Gastrocnemius medialis (tissue), 4 donors: ENCODE data around the gene KIRREL3. TPM values are rescaled to one million over a fixed set of nuclear protein-coding genes. Genes with fewer than 3 reads are reported as not detected.

Experiments
- ATAC-seq, 2 donors: fragments of 150-250 bp; one replicate each; pipeline ENCODE4 v1.9.1; 2016
- DNase-seq, 2 donors: peaks; one replicate each; pipeline ENCODE4 v3.0.0-alpha.2; 2019
- H3K27ac ChIP-seq, 4 donors: fragments of 200-600 bp; sonication (generic); 1 replicate in 1 of 4; 2 replicates in 3 of 4; pipeline ENCODE4 v1.5.1; 2016 to 2018; ENCODE audit warnings: mild to moderate bottlenecking in 2 of 4, moderate library complexity in 1 of 4
- H3K27me3 ChIP-seq, 3 donors: fragments of 200-600 bp; sonication (generic) in 2 of 3; 1 replicate in 1 of 3; 2 replicates in 2 of 3; pipeline versions ENCODE4 v1.5.1 to v1.6.0; 2016 to 2019; ENCODE audit warnings: mild to moderate bottlenecking in 1 of 3, moderate library complexity in 1 of 3
- H3K36me3 ChIP-seq, 2 donors: fragments of 200-600 bp; sonication (generic) in 1 of 2; one replicate each; pipeline ENCODE4 v1.5.1; 2017 to 2018
- H3K4me1 ChIP-seq, 2 donors: fragments of 200-600 bp; sonication (generic) in 1 of 2; one replicate each; pipeline ENCODE4 v1.5.1; 2016 to 2017; ENCODE audit warnings: mild to moderate bottlenecking in 2 of 2
- H3K4me3 ChIP-seq, 4 donors: fragments of 200-600 bp; sonication (generic) in 3 of 4; 1 replicate in 1 of 4; 2 replicates in 3 of 4; pipeline ENCODE4 v1.5.1; 2016 to 2019; ENCODE audit warnings: mild to moderate bottlenecking in 2 of 4
- H3K9me3 ChIP-seq, 3 donors: fragments of 200-600 bp; sonication (generic) in 2 of 3; 1 replicate in 1 of 3; 2 replicates in 2 of 3; pipeline ENCODE4 v1.5.1; 2016 to 2019
- POLR2A ChIP-seq, 2 donors: fragments of 450-650 bp; IDR thresholded peaks; one replicate each; pipeline ENCODE4 v1.6.1; 2017; ENCODE audit warnings: antibody characterized with exemption in 2 of 2, mild to moderate bottlenecking in 2 of 2, moderate library complexity in 2 of 2
- in situ Hi-C, 4 donors: fragments of 200-750 bp; cut with MboI; loops; one replicate each; pipeline versions ENCODE4 v1.15.0 to v1.8.0; 2017; ENCODE audit warnings: low sequenced_read_pairs in 4 of 4
- intact Hi-C: fragments of 100-400 bp; cut with DNase I; formaldehyde crosslinking; loops from one replicate; pipeline ENCODE4 v1.15.1; 2023; ENCODE audit warnings: low total_unique reads
- total RNA-seq, 4 donors: library from RNA; depleted of rRNA; stranded (reverse); fragments of >200 nt; gene quantifications; one replicate each; pipeline versions ENCODE4 v1.1.0 to v1.2.3, GENCODE V29; 2016
- TF ChIP-seq, protein P1 (sequence below), 5 experiments: fragments of 450-650 bp in 3 of 5; fragments of 200-600 bp in 2 of 5; sonication (generic) in 2 of 5; IDR thresholded peaks in 4 of 5; conservative IDR thresholded peaks in 1 of 5; 1 replicate in 4 of 5; 2 replicates in 1 of 5; pipeline ENCODE4 v1.5.1; 2016 to 2019; ENCODE audit warnings: antibody characterized with exemption in 5 of 5, mild to moderate bottlenecking in 3 of 5, moderate library complexity in 3 of 5

Gene KIRREL3
- total RNA-seq, 4 donors from 2014 or later: 0.10 TPM; not detected in 3

DNA sequence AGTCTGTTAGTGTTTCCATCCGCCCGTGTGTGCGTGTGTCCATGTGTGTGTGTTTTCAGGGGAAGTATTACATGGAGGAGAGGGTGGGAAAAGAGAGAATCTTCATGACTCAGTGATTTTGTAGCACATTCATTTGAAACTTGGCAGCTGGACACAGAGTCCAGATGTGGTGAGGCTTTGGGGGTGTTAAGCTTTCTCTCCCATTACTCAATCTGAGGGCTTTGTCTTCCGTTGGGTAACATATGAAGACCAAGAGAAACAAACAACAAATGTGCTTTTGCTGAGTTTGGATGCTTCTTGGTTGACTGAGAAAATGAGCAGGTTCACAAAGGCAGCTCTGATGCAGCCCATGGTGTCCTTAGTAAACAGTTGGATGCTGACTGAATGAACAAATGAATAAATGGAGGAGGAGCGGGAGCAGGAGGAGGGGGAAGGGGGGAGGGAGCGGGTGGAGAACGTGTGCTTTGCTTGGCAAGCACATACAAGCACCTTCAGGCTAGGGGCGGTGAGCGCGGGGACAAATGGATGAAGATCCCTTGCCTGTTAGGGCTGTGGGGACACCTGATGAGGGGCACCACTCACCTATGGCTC is 540.8 kb downstream of the KIRREL3 start:
- H3K27ac ChIP-seq: no peak overlapping the region
- in situ Hi-C loops: no loop called here
- TF ChIP-seq, protein P1, sequence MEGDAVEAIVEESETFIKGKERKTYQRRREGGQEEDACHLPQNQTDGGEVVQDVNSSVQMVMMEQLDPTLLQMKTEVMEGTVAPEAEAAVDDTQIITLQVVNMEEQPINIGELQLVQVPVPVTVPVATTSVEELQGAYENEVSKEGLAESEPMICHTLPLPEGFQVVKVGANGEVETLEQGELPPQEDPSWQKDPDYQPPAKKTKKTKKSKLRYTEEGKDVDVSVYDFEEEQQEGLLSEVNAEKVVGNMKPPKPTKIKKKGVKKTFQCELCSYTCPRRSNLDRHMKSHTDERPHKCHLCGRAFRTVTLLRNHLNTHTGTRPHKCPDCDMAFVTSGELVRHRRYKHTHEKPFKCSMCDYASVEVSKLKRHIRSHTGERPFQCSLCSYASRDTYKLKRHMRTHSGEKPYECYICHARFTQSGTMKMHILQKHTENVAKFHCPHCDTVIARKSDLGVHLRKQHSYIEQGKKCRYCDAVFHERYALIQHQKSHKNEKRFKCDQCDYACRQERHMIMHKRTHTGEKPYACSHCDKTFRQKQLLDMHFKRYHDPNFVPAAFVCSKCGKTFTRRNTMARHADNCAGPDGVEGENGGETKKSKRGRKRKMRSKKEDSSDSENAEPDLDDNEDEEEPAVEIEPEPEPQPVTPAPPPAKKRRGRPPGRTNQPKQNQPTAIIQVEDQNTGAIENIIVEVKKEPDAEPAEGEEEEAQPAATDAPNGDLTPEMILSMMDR (IDR thresholded peaks at IDR 0.05 in 4 of 5, conservative IDR thresholded peaks at IDR 0.05 in 1 of 5): no peak
- no peak for TF ChIP-seq POLR2A (IDR thresholded peaks at IDR 0.05)
- no peaks in the 10 kb centered on the region for H3K27me3 ChIP-seq
- no peaks in the 10 kb centered on the region for H3K36me3 ChIP-seq
- H3K4me3 ChIP-seq: no peak overlapping the region
- no peaks in the 10 kb centered on the region for H3K4me1 ChIP-seq
- ATAC-seq: peak in 1 of 2 donors; percentile 50
- no peak for DNase-seq
- no peaks in the 10 kb centered on the region for H3K9me3 ChIP-seq
- intact Hi-C loops: loop anchor here (10.0 kb wide), 1 partner anchor 1495 kb away; no protein-coding TSS in a partner anchor

DNA sequence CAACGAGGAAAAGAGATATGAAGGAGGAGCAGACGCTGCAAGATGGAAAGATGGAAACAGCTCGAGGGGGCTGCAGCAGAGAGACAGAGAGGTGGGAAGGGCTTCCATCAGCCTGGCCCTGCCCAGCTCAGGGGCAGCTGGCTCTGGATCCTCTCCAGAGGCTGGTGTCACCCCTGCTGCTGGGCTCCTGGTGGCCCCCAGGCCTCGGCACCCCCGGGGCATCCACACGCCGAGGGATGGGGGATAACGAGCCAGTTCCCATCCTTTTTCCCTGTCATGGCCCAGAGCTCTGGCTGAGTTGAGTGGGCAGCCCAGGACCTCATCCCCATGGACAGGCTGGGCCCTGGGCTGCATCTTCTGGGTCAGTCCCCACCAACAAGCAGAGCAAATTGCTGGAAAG is 542.8 kb downstream of the KIRREL3 start:
- H3K4me1 ChIP-seq: no peaks in the 10 kb centered on the region
- no peak for TF ChIP-seq POLR2A (IDR thresholded peaks at IDR 0.05)
- TF ChIP-seq, protein P1 (IDR thresholded peaks at IDR 0.05 in 4 of 5, conservative IDR thresholded peaks at IDR 0.05 in 1 of 5): no peak
- intact Hi-C loops (loop anchor here (10.0 kb wide), 1 partner anchor 1497 kb away; no protein-coding TSS in a partner anchor), in situ Hi-C loops (no loop called here)
- H3K9me3 ChIP-seq: no peaks in the 10 kb centered on the region
- no peak overlapping the region for H3K27ac ChIP-seq
- peaks cover 11 to 15% (median 11%) of the 10 kb centered on the region in 3 donors for H3K27me3 ChIP-seq
- H3K4me3 ChIP-seq: no peak overlapping the region
- ATAC-seq (no peak), DNase-seq (no peak)
- H3K36me3 ChIP-seq: no peaks in the 10 kb centered on the region

DNA sequence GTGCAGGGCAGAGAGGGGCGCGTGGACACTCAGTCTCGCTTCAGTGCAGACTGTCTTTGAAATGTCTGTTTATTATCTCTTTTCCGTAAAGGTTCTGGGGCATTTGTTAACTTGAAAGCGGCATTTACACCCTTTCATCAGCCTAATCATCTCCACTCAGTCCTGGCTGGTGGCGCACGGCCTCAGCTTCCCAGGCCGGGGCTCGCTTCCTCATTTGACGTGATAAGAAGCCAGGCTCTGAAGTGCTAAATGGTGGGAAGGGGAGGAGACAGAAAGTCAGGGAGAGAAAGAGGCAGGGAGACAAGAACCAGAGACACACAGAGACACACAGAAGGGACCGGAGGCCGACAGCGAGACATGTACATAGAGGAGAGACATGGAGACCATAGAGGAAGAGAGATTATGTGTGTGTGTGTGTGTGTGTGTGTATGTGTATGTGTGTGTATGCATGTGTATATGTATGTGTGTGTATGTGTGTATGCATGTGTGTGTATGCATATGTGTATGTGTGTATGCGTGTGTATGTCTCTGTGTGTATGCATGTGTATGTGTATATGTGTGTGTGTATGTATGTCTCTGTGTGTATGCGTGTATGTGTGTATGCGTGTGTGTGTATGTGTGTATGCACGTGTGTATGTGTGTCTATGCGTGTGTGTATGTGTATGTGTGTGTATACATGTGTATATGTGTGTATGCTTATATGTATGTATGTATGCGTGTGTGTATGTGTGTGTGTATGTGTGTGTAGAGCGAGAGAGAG is 543.6 kb downstream of the KIRREL3 start:
- no peak overlapping the region for H3K27ac ChIP-seq

DNA sequence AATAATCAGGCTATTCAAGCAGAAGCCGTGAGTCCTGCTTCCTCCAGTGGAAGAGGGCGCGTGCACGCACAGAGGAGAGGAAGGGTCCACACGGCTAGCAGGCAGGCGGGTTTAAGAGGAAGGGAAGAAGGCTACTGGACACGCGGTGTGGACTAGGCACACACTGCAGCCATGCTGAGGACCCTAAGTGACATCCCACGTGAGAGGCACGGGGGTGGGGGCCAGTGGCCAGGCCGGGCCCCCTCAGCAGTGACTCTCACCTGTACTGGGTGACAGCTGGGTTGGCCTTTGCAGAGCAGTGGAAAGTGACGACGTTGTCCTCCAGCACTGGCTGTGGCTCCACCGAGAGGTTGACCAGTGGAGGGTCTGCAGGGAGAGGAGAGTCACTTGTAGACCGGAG is 544.5 kb downstream of the KIRREL3 start:
- DNase-seq (no peak), ATAC-seq (no peak)
- H3K4me1 ChIP-seq: no peaks in the 10 kb centered on the region
- in situ Hi-C loops: no loop called here
- no peak overlapping the region for H3K27ac ChIP-seq
- intact Hi-C loops: loop anchor here (10.0 kb wide), 1 partner anchor 1499 kb away; no protein-coding TSS in a partner anchor
- no peak for TF ChIP-seq POLR2A (IDR thresholded peaks at IDR 0.05)
- TF ChIP-seq, protein P1 (IDR thresholded peaks at IDR 0.05 in 4 of 5, conservative IDR thresholded peaks at IDR 0.05 in 1 of 5): no peak
- H3K27me3 ChIP-seq: peaks cover 11 to 19% (median 18%) of the 10 kb centered on the region in 3 donors
- no peaks in the 10 kb centered on the region for H3K9me3 ChIP-seq
- no peaks in the 10 kb centered on the region for H3K36me3 ChIP-seq
- H3K4me3 ChIP-seq: no peak overlapping the region

More for the DNA sequence above, 543.6 kb downstream of the KIRREL3 start:
- no peak overlapping the region for H3K4me3 ChIP-seq
- no peak for ATAC-seq
- TF ChIP-seq, protein P1 (IDR thresholded peaks at IDR 0.05 in 4 of 5, conservative IDR thresholded peaks at IDR 0.05 in 1 of 5): no peak
- H3K36me3 ChIP-seq: no peaks in the 10 kb centered on the region
- H3K27me3 ChIP-seq: peaks cover 11 to 19% (median 18%) of the 10 kb centered on the region in 3 donors
- no peaks in the 10 kb centered on the region for H3K4me1 ChIP-seq
- intact Hi-C loops: loop anchor here (10.0 kb wide), 1 partner anchor 1498 kb away; no protein-coding TSS in a partner anchor
- in situ Hi-C loops: no loop called here
- H3K9me3 ChIP-seq: no peaks in the 10 kb centered on the region
- DNase-seq: no peak
